ENCODE results near the gene GREB1. TPM values are rescaled to one million over a fixed set of nuclear protein-coding genes. Genes with fewer than 3 reads are reported as not detected.

Gene GREB1
- total RNA-seq, 2 donors from 2014 or later: 2.4 to 13.5 TPM

DNA sequence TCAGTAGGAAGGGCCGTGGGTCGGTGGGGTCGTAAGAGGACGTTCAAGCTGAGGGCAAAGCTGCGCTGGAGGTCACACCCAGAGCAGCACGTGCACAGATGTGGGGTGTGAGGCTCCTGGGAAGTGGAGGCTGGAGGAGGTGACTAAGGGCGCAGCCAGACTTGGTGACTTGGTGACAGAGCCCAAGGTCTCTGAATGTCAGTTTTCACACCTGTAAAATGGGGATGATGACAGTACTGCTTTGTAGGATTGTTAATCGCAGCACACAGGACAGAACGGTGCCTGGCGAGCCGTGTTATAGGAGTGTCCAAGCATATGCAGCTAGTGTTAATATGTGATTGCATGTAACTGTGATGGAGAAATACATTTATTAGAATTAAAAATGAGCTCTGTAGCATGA lies 95.4 kb downstream of the GREB1 start:
- H3K36me3 ChIP-seq: no peaks in the 10 kb centered on the region
- DNase-seq (ENCODE audit: low spot score) (no peak), ATAC-seq (ENCODE audit: insufficient number of reproducible peaks, low FRiP score, low read depth) (no peak)
- H3K9me3 ChIP-seq: no peaks in the 10 kb centered on the region
- no peak overlapping the region for H3K27ac ChIP-seq
- no peaks in the 10 kb centered on the region for H3K4me1 ChIP-seq (ENCODE audit: control insufficient read depth in 1 of 2, low read depth in 2 of 2)
- H3K4me3 ChIP-seq: no peak overlapping the region
- H3K27me3 ChIP-seq (replicated peaks; ENCODE audit: insufficient read depth): no peaks in the 10 kb centered on the region
- TF ChIP-seq, protein P1, sequence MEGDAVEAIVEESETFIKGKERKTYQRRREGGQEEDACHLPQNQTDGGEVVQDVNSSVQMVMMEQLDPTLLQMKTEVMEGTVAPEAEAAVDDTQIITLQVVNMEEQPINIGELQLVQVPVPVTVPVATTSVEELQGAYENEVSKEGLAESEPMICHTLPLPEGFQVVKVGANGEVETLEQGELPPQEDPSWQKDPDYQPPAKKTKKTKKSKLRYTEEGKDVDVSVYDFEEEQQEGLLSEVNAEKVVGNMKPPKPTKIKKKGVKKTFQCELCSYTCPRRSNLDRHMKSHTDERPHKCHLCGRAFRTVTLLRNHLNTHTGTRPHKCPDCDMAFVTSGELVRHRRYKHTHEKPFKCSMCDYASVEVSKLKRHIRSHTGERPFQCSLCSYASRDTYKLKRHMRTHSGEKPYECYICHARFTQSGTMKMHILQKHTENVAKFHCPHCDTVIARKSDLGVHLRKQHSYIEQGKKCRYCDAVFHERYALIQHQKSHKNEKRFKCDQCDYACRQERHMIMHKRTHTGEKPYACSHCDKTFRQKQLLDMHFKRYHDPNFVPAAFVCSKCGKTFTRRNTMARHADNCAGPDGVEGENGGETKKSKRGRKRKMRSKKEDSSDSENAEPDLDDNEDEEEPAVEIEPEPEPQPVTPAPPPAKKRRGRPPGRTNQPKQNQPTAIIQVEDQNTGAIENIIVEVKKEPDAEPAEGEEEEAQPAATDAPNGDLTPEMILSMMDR (IDR thresholded peaks at IDR 0.05): no peak

DNA sequence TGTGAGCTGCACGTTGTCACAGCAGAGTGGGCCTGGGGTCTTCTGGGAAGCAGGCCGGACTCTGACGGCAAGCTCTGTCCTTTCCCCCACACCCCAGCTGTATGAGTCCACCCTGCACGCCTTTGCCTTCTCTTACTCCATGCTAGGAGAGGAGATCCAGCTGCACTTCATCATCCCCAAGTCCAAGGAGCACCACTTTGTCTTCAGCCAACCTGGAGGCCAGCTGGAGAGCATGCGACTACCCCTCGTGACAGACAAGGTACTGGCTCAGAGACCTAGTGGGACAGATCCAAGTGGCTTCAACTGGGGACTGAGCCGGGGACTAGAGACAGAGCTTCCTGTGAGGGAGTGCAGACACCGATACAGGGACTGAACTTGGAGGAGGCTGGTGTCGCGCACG lies 96.0 kb downstream of the GREB1 start:
- Histone ChIP-seq H3K27ac (no peak overlapping the region), H3K4me3 (no peak overlapping the region), H3K36me3 (no peaks in the 10 kb centered on the region), H3K27me3 (replicated peaks; ENCODE audit: insufficient read depth) (no peaks in the 10 kb centered on the region), H3K4me1 (ENCODE audit: control insufficient read depth in 1 of 2, low read depth in 2 of 2) (no peaks in the 10 kb centered on the region), H3K9me3 (no peaks in the 10 kb centered on the region)
- DNase-seq (ENCODE audit: low spot score) (no peak), ATAC-seq (ENCODE audit: insufficient number of reproducible peaks, low FRiP score, low read depth) (no peak)
- TF ChIP-seq, protein P1 (IDR thresholded peaks at IDR 0.05): no peak

DNA sequence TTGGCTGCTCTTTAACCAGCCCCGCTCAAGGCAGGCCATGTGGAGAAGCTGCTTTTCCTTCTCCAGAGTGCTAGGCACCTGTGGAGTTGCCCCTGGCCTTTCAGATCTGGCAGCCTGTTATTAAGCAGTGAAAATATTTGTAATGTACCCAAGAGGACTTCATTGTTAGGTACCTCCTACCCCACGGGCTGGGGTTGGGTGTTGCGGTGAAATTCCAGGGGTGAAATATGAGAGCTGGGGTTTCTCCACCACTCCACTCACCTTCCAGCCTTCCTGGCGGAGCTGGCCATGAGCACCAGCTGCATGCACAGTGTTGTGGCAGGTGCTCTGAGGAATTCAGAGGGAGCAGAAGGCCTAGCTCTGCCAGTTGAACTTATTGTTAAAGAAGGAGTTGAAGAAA lies 97.0 kb downstream of the GREB1 start:
- Histone ChIP-seq H3K27me3 (replicated peaks; ENCODE audit: insufficient read depth) (no peaks in the 10 kb centered on the region), H3K27ac (no peak overlapping the region), H3K9me3 (no peaks in the 10 kb centered on the region), H3K4me1 (ENCODE audit: control insufficient read depth in 1 of 2, low read depth in 2 of 2) (no peaks in the 10 kb centered on the region), H3K4me3 (no peak overlapping the region), H3K36me3 (no peaks in the 10 kb centered on the region)
- no peak for DNase-seq (ENCODE audit: low spot score)
- ATAC-seq (ENCODE audit: insufficient number of reproducible peaks, low FRiP score, low read depth): no peak
- TF ChIP-seq, protein P1 (IDR thresholded peaks at IDR 0.05): no peak

DNA sequence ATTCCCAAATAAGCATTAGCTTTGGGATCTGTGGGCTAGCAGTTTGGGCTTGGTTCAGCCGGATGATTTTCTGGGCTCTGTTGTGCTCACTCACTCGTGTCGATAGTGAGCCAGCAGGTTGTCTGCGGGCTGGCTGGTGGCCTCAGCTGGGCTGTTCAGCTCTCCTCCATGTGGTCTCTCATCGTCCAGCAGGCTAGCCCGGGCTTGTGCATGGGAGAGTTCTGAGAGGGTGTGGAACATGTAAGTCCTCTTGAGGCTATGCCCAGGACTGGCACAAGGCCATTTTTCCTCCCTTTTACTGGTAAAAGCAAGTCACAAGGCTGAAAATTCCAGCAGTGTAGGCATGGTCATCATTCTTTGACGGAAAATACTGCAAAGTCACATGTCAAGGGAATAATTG lies 97.6 kb downstream of the GREB1 start:
- DNase-seq (ENCODE audit: low spot score): no peak
- Histone ChIP-seq H3K27me3 (replicated peaks; ENCODE audit: insufficient read depth) (no peaks in the 10 kb centered on the region), H3K4me3 (no peak overlapping the region), H3K27ac (no peak overlapping the region), H3K4me1 (ENCODE audit: control insufficient read depth in 1 of 2, low read depth in 2 of 2) (no peaks in the 10 kb centered on the region), H3K9me3 (no peaks in the 10 kb centered on the region), H3K36me3 (no peaks in the 10 kb centered on the region)
- TF ChIP-seq, protein P1 (IDR thresholded peaks at IDR 0.05): no peak
- ATAC-seq (ENCODE audit: insufficient number of reproducible peaks, low FRiP score, low read depth): no peak

DNA sequence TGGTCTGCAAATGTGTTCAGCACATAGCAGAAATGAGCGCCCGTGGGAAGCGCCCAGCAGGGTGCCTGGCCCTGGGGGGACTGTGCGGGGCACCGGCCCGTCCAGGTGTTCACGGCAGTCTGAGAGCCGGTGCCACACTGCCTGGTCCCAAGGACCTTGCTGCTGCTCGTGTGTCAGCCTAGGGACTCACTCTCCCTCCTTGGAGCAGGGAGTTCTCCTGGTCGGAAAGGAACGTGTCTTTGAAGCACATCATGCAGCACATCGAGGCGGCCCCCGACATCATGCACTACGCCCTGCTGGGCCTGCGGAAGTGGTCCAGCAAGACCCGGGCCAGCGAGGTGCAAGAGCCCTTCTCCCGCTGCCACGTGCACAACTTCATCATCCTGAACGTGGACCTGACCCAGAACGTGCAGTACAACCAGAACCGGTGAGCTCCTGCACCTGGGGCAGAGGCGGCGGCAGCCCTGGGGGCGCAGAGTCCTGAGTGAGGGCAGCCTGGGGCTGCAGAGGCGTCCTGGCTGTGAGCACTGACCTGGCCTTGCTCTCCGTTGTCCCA lies 100.2 kb downstream of the GREB1 start:
- DNase-seq (ENCODE audit: low spot score): no peak
- no peaks in the 10 kb centered on the region for H3K27me3 ChIP-seq (replicated peaks; ENCODE audit: insufficient read depth)
- no peak overlapping the region for H3K4me3 ChIP-seq
- H3K4me1 ChIP-seq (ENCODE audit: control insufficient read depth in 1 of 2, low read depth in 2 of 2): no peaks in the 10 kb centered on the region
- no peak for ATAC-seq (ENCODE audit: insufficient number of reproducible peaks, low FRiP score, low read depth)
- no peak overlapping the region for H3K27ac ChIP-seq
- H3K36me3 ChIP-seq: no peaks in the 10 kb centered on the region
- TF ChIP-seq, protein P1 (IDR thresholded peaks at IDR 0.05): no peak
- no peaks in the 10 kb centered on the region for H3K9me3 ChIP-seq

All from thoracic aorta (tissue), 2 donors.